ENCODE data around the gene PRR12.

- no peak for TF ChIP-seq CTCF (conservative IDR thresholded peaks at IDR 0.05 in 1 of 2, IDR thresholded peaks at IDR 0.05 in 1 of 2; ENCODE audit: extremely low read depth in 1 of 2, insufficient read depth in 1 of 2, low read depth in 1 of 2, low read length in 2 of 2)
- TF ChIP-seq EZH2 (IDR thresholded peaks at IDR 0.05; ENCODE audit: borderline replicate concordance, low read length) = no peak
Observed at GRCh38 chr19:49552749-49553148, 38.2 kb upstream of the PRR12 start.
